ENCODE results near the gene RHOB. TPM values are rescaled to one million over a fixed set of nuclear protein-coding genes. Genes with fewer than 3 reads are reported as not detected.

The RHOB gene
- total and polyA plus RNA-seq, 2 of the 13 experiments (the other 11 are each of a cell fraction or from before 2014, with no cell fraction given), result 192 to 268 TPM

- TF ChIP-seq, protein P1, sequence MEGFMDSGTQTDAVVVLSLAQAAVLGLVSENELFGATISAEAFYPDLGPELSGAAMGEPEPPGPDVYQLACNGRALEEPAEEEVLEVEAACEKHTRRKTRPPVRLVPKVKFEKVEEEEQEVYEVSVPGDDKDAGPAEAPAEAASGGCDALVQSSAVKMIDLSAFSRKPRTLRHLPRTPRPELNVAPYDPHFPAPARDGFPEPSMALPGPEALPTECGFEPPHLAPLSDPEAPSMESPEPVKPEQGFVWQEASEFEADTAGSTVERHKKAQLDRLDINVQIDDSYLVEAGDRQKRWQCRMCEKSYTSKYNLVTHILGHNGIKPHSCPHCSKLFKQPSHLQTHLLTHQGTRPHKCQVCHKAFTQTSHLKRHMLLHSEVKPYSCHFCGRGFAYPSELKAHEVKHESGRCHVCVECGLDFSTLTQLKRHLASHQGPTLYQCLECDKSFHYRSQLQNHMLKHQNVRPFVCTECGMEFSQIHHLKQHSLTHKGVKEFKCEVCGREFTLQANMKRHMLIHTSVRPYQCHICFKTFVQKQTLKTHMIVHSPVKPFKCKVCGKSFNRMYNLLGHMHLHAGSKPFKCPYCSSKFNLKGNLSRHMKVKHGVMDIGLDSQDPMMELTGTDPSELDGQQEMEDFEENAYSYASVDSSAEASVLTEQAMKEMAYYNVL (CRISPR knock-in tag; IDR thresholded peaks at IDR 0.05; ENCODE audit: borderline replicate concordance), result no peak; the same call in 1 of the 2 replicates
- TF ChIP-seq ZNF335 (CRISPR knock-in tag; IDR thresholded peaks at IDR 0.05) (no peak; the same call in 1 of the 2 replicates), ZNF720 (CRISPR knock-in tag; IDR thresholded peaks at IDR 0.05) (no peak), FLYWCH1 (CRISPR knock-in tag; IDR thresholded peaks at IDR 0.05) (no peak), E2F2 (CRISPR knock-in tag; IDR thresholded peaks at IDR 0.05; ENCODE audit: borderline replicate concordance) (no peak), ZNF234 (CRISPR knock-in tag; conservative IDR thresholded peaks at IDR 0.05) (no peak), MED13 (CRISPR knock-in tag; IDR thresholded peaks at IDR 0.05) (no peak), GATAD2A (CRISPR knock-in tag; IDR thresholded peaks at IDR 0.05) (peak; percentile 34; the same call in 1 of the 2 replicates), HMG20B (CRISPR knock-in tag; conservative IDR thresholded peaks at IDR 0.05) (no peak), RBFOX2 (IDR thresholded peaks at IDR 0.05; ENCODE audit: low read depth, low read length) (no peak), CHD2 (IDR thresholded peaks at IDR 0.05; ENCODE audit: low read depth, low read length) (no peak), AKAP8 (CRISPR knock-in tag; IDR thresholded peaks at IDR 0.05) (no peak), ZNF569 (CRISPR knock-in tag; IDR thresholded peaks at IDR 0.05; ENCODE audit: borderline replicate concordance) (no peak), NFYC (CRISPR knock-in tag; IDR thresholded peaks at IDR 0.05) (peak; percentile 55; the same call in 1 of the 2 replicates), RFXAP (CRISPR knock-in tag; IDR thresholded peaks at IDR 0.05; ENCODE audit: borderline replicate concordance) (peak; percentile 85; the same call in 1 of the 2 replicates), ZFP41 (CRISPR knock-in tag; IDR thresholded peaks at IDR 0.05; ENCODE audit: borderline replicate concordance) (no peak), ZHX2 (IDR thresholded peaks at IDR 0.05; ENCODE audit: low read depth) (no peak; the same call in 1 of the 2 replicates), ZHX2 (CRISPR knock-in tag; IDR thresholded peaks at IDR 0.05; ENCODE audit: borderline replicate concordance) (no peak), RFX3 (CRISPR knock-in tag; IDR thresholded peaks at IDR 0.05) (no peak), TFAP4 (IDR thresholded peaks at IDR 0.05; ENCODE audit: borderline replicate concordance, low read depth) (peak; percentile 99), FOSL2 (CRISPR knock-in tag; IDR thresholded peaks at IDR 0.05) (no peak), ZNF446 (CRISPR knock-in tag; IDR thresholded peaks at IDR 0.05) (no peak)
Observed at GRCh38 chr2:20419007-20419576, 27.8 kb upstream of the RHOB start (continued).
